ENCODE data around the gene SRBD1.

DNA sequence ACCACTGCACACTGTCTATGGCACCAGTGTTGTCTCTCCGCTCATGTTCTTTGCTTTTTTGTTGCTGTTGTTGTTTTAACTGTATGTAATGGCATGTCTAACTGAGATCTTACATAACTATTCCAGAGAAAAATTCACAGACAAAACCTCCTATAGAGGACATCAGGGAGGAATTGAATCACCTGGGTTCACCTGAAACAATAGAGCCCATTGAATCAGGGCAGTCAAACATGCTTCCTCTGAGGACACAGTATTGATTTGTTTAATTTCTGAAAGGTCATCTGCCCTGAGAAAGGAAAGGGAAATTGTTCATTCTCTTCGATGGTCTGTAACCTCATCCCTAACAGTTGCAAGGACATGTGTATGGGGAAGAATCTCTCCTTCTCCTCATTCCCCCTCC, 237.5 kb downstream of the SRBD1 start:
- TF ChIP-seq, protein P1, sequence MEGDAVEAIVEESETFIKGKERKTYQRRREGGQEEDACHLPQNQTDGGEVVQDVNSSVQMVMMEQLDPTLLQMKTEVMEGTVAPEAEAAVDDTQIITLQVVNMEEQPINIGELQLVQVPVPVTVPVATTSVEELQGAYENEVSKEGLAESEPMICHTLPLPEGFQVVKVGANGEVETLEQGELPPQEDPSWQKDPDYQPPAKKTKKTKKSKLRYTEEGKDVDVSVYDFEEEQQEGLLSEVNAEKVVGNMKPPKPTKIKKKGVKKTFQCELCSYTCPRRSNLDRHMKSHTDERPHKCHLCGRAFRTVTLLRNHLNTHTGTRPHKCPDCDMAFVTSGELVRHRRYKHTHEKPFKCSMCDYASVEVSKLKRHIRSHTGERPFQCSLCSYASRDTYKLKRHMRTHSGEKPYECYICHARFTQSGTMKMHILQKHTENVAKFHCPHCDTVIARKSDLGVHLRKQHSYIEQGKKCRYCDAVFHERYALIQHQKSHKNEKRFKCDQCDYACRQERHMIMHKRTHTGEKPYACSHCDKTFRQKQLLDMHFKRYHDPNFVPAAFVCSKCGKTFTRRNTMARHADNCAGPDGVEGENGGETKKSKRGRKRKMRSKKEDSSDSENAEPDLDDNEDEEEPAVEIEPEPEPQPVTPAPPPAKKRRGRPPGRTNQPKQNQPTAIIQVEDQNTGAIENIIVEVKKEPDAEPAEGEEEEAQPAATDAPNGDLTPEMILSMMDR (IDR thresholded peaks at IDR 0.05): no peak
- TF ChIP-seq POLR2A (IDR thresholded peaks at IDR 0.05; ENCODE audit: low read depth): no peak

Data from esophagus muscularis mucosa (tissue), 3 donors.